Fibroblast of the conjunctiva (primary cell): Measurements from ENCODE around the gene SDC4.
A peak's percentile ranks its signal among the peaks of the same experiment; 100 is the strongest.

Experiments used
- DNase-seq: peaks from one replicate; pipeline ENCODE4 v3.0.0-alpha.2; 2010; ENCODE audit warnings: low read depth

SDC4 gene

GRCh38 chr20:45297786-45298497 lies 50.3 kb downstream of the SDC4 start:
- DNase-seq, result no peak

GRCh38 chr20:45294659-45295058 lies 53.6 kb downstream of the SDC4 start:
- no peak for DNase-seq

- no peak for DNase-seq
Measured at GRCh38 chr20:45294003-45294368, 54.2 kb downstream of the SDC4 start.

GRCh38 chr20:45293041-45294002 lies 54.9 kb downstream of the SDC4 start:
- peak; percentile 34 for DNase-seq

GRCh38 chr20:45292343-45292742 lies 55.9 kb downstream of the SDC4 start:
- no peak for DNase-seq

GRCh38 chr20:45291526-45291925 lies 56.7 kb downstream of the SDC4 start:
- no peak for DNase-seq

GRCh38 chr20:45290677-45291355 lies 57.4 kb downstream of the SDC4 start:
- DNase-seq, result peak; percentile 59

- DNase-seq, result no peak
Measured at GRCh38 chr20:45289942-45290676, 58.1 kb downstream of the SDC4 start.

GRCh38 chr20:45288860-45289259 lies 59.4 kb downstream of the SDC4 start:
- no peak for DNase-seq

GRCh38 chr20:45288376-45288775 lies 59.8 kb downstream of the SDC4 start:
- no peak for DNase-seq

GRCh38 chr20:45283551-45284057 lies 64.6 kb downstream of the SDC4 start:
- no peak for DNase-seq

- DNase-seq, result no peak
Measured at GRCh38 chr20:45282700-45283550, 65.3 kb downstream of the SDC4 start.

- DNase-seq, result no peak
Measured at GRCh38 chr20:45279992-45280391, 68.2 kb downstream of the SDC4 start.

GRCh38 chr20:45275338-45275737 lies 72.9 kb downstream of the SDC4 start:
- no peak for DNase-seq
